ENCODE measurements around the gene B4GALNT4. TPM values are rescaled to one million over a fixed set of nuclear protein-coding genes. Genes with fewer than 3 reads are reported as not detected.
A peak's percentile ranks its signal among the peaks of the same experiment; 100 is the strongest.
"Not testable (repeated sequence)": the region's sequence is repeated elsewhere in the genome, so short reads cannot be mapped to it uniquely, and the experiment has no call there.

Gene B4GALNT4
- polyA plus RNA-seq, 6 donors from 2014 or later = not detected

GRCh38 chr11:408154-409007 is 39.1 kb downstream of the B4GALNT4 start:
- H3K9me3 Mint-ChIP-seq = no peaks in the 10 kb centered on the region
- peak overlapping the region in 1 of 6 donors; percentile 75 for H3K27ac Mint-ChIP-seq
- no peaks in the 10 kb centered on the region for H3K36me3 Mint-ChIP-seq
- H3K4me3 Mint-ChIP-seq = peak overlapping the region in 1 of 8 donors; percentile 57
- peaks cover 0 to 20% (median 0%) of the 10 kb centered on the region in 3 donors for H3K27me3 Mint-ChIP-seq
- peaks cover 6 to 10% (median 6%) of the 10 kb centered on the region in 3 donors for H3K4me1 Mint-ChIP-seq
- DNase-seq = no peak
- no peak for ATAC-seq (ENCODE audit: low read depth in 2 of 2)

- ATAC-seq (ENCODE audit: low read depth in 2 of 2) (no peak), DNase-seq (no peak)
- Mint-ChIP-seq H3K36me3 (no peaks in the 10 kb centered on the region), H3K27me3 (peaks cover 0 to 14% (median 0%) of the 10 kb centered on the region in 3 donors), H3K4me1 (peaks cover 7 to 11% (median 8%) of the 10 kb centered on the region in 3 donors), H3K9me3 (no peaks in the 10 kb centered on the region), H3K4me3 (peak overlapping the region in 1 of 8 donors; percentile 15), H3K27ac (no peak overlapping the region)
Measured at GRCh38 chr11:409008-409599, 39.8 kb downstream of the B4GALNT4 start.

GRCh38 chr11:409600-410483 is 40.5 kb downstream of the B4GALNT4 start:
- H3K4me3 Mint-ChIP-seq = peak overlapping the region in 1 of 8 donors; percentile 35
- no peak for ATAC-seq (ENCODE audit: low read depth in 2 of 2)

DNA sequence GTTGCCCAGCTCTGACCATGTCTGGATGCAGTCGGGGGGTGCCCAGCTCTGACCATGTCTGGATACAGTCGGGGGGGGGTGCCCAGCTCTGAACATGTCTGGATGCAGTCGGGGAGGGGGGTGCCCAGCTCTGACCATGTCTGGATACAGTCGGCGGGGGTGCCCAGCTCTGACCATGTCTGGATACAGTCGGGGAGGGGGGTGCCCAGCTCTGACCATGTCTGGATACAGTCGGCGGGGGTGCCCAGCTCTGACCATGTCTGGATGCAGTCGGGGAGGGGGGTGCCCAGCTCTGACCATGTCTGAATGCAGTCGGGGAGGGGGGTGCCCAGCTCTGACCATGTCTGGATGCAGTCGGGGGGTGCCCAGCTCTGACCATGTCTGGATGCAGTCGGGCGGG is 41.4 kb downstream of the B4GALNT4 start:
- not testable (repeated sequence) for ATAC-seq (ENCODE audit: low read depth in 2 of 2); H3K9me3 Mint-ChIP-seq

More at GRCh38 chr11:409600-410483, 40.5 kb downstream of the B4GALNT4 start:
- Mint-ChIP-seq H3K27me3 (peaks cover 0 to 7% (median 0%) of the 10 kb centered on the region in 3 donors), H3K36me3 (no peaks in the 10 kb centered on the region), H3K27ac (peak overlapping the region in 1 of 6 donors; percentile 60), H3K4me1 (peaks cover 14 to 16% (median 15%) of the 10 kb centered on the region in 3 donors), H3K9me3 (no peaks in the 10 kb centered on the region)
- DNase-seq = no peak

GRCh38 chr11:411520-411919 is 42.2 kb downstream of the B4GALNT4 start:
- H3K4me3 Mint-ChIP-seq; H3K9me3 Mint-ChIP-seq; H3K27me3 Mint-ChIP-seq; H3K36me3 Mint-ChIP-seq; H3K27ac Mint-ChIP-seq; DNase-seq; ATAC-seq (ENCODE audit: low read depth in 2 of 2): not testable (repeated sequence)
- H3K4me1 Mint-ChIP-seq = peaks cover 20 to 28% (median 25%) of the 10 kb centered on the region in 3 donors

More for the DNA sequence above, 41.4 kb downstream of the B4GALNT4 start:
- not testable (repeated sequence) for H3K27ac Mint-ChIP-seq, H3K4me3 Mint-ChIP-seq, DNase-seq, H3K36me3 Mint-ChIP-seq, H3K27me3 Mint-ChIP-seq
- H3K4me1 Mint-ChIP-seq = peaks cover 14 to 22% (median 17%) of the 10 kb centered on the region in 3 donors

DNA sequence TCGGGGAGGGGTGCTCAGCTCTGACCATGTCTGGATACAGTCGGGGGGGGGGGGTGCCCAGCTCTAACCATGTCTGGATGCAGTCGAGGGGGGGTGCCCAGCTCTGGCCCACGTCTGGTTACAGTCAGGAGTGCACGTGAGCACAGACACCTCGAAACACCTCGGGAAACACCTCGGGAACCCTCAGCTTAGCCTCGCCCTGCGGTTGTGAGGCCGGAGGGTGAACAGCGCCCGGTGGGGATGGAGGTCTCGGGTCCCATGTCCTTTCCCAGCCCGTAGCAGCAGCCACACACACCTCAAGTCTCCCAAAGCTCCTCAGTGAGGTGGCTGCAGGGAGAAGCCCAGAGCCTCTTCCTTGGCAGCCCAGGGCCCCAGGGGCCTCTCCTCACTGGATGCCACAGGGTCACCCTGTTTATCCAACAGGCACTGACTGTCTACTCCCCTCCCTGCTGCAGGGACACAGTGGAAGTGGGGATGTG is 43.4 kb downstream of the B4GALNT4 start:
- Mint-ChIP-seq H3K4me1 (peaks cover 22 to 31% (median 28%) of the 10 kb centered on the region in 3 donors), H3K4me3 (no peak overlapping the region), H3K27me3 (peaks cover 0 to 6% (median 0%) of the 10 kb centered on the region in 3 donors), H3K36me3 (no peaks in the 10 kb centered on the region), H3K27ac (no peak overlapping the region), H3K9me3 (no peaks in the 10 kb centered on the region)
- ATAC-seq (ENCODE audit: low read depth in 2 of 2) (no peak), DNase-seq (no peak)

GRCh38 chr11:413120-414081 is 44.1 kb downstream of the B4GALNT4 start:
- ATAC-seq (ENCODE audit: low read depth in 2 of 2) (no peak), DNase-seq (no peak)
- Mint-ChIP-seq H3K4me1 (peaks cover 23 to 32% (median 29%) of the 10 kb centered on the region in 3 donors), H3K27me3 (peaks cover 0 to 13% (median 0%) of the 10 kb centered on the region in 3 donors), H3K4me3 (peak overlapping the region; percentile 22 to 87 (median 54)), H3K27ac (no peak overlapping the region), H3K36me3 (no peaks in the 10 kb centered on the region), H3K9me3 (no peaks in the 10 kb centered on the region)

- ATAC-seq (ENCODE audit: low read depth in 2 of 2) = peak; percentile 16 to 22
- H3K27ac Mint-ChIP-seq = peak overlapping the region; percentile 10 to 82 (median 54)
- no peak for DNase-seq
- no peaks in the 10 kb centered on the region for H3K36me3 Mint-ChIP-seq
- H3K4me1 Mint-ChIP-seq = peaks cover 26 to 32% (median 29%) of the 10 kb centered on the region in 3 donors
- peak overlapping the region; percentile 80 to 96 (median 89) for H3K4me3 Mint-ChIP-seq
- H3K9me3 Mint-ChIP-seq = no peaks in the 10 kb centered on the region
- peaks cover 0 to 16% (median 0%) of the 10 kb centered on the region in 3 donors for H3K27me3 Mint-ChIP-seq
Measured at GRCh38 chr11:414318-414857, 45.1 kb downstream of the B4GALNT4 start.

- ATAC-seq (ENCODE audit: low read depth in 2 of 2) (no peak), DNase-seq (no peak)
- Mint-ChIP-seq H3K27ac (peak overlapping the region in 1 of 6 donors; percentile 65), H3K27me3 (peaks cover 0 to 16% (median 0%) of the 10 kb centered on the region in 3 donors), H3K4me3 (peak overlapping the region; percentile 80 to 96 (median 89)), H3K9me3 (no peaks in the 10 kb centered on the region), H3K4me1 (peaks cover 26 to 32% (median 29%) of the 10 kb centered on the region in 3 donors), H3K36me3 (no peaks in the 10 kb centered on the region)
Measured at GRCh38 chr11:415640-416041, 46.3 kb downstream of the B4GALNT4 start.

- Mint-ChIP-seq H3K9me3 (no peaks in the 10 kb centered on the region), H3K4me1 (peaks cover 26 to 32% (median 29%) of the 10 kb centered on the region in 3 donors), H3K36me3 (no peaks in the 10 kb centered on the region), H3K27me3 (peaks cover 0 to 16% (median 0%) of the 10 kb centered on the region in 3 donors), H3K4me3 (peak overlapping the region; percentile 80 to 96 (median 89)), H3K27ac (peak overlapping the region in 1 of 6 donors; percentile 96)
- ATAC-seq (ENCODE audit: low read depth in 2 of 2) (peak; percentile 4 to 8), DNase-seq (no peak)
Measured at GRCh38 chr11:416051-416756, 46.9 kb downstream of the B4GALNT4 start.

All from naive B cell (primary cell).